Activated B cell treated with CpG ODN at 0.5 μM for 24 hours (primary cell): ENCODE data around the gene NBAS. TPM values are rescaled to one million over a fixed set of nuclear protein-coding genes. Genes with fewer than 3 reads are reported as not detected.
"Not testable (repeated sequence)": the region's sequence is repeated elsewhere in the genome, so short reads cannot be mapped to it uniquely, and the experiment has no call there.

ENCODE experiments used
- ATAC-seq: fragments of 200-7000 bp; cut with Tn5 transposase; one replicate; pipeline ENCODE4 v1.10.0; 2021; ENCODE audit warnings: low read depth, mild to moderate bottlenecking, moderate library complexity
- CTCF ChIA-PET: fragments of 350-600 bp; sonication (Branson Sonifier 250); formaldehyde crosslinking; loops from one replicate; lab custom pipeline; 2021; ENCODE audit warnings: antibody characterized with exemption; lab: Charles Lee
- POLR2A ChIA-PET: fragments of 350-600 bp; sonication (Branson Sonifier 250); formaldehyde crosslinking; loops from one replicate; lab custom pipeline; 2021; ENCODE audit warnings: antibody characterized with exemption; lab: Charles Lee
- DNase-seq: peaks from one replicate; pipeline ENCODE4 v3.0.0; 2022
- H3K27ac Mint-ChIP-seq: one replicate; pipeline ENCODE4 v1.8.0; 2020; ENCODE audit warnings: mixed read lengths
- H3K27me3 Mint-ChIP-seq: one replicate; pipeline ENCODE4 v1.8.0; 2021; ENCODE audit warnings: mixed read lengths
- H3K36me3 Mint-ChIP-seq: one replicate; pipeline ENCODE4 v1.8.0; 2021; ENCODE audit warnings: low read depth, mixed read lengths
- H3K4me1 Mint-ChIP-seq: one replicate; pipeline ENCODE4 v1.8.0; 2021; ENCODE audit warnings: mixed read lengths
- H3K4me3 Mint-ChIP-seq: one replicate; pipeline ENCODE4 v1.8.0; 2020; ENCODE audit warnings: mild to moderate bottlenecking, mixed read lengths
- H3K9me3 Mint-ChIP-seq: one replicate; pipeline ENCODE4 v1.8.0; 2020; ENCODE audit warnings: mixed read lengths
- intact Hi-C: fragments of 100-400 bp; cut with micrococcal nuclease; formaldehyde crosslinking; loops from one replicate; pipeline ENCODE4 v1.15.1; 2024
- total RNA-seq: library from RNA; stranded (reverse); gene quantifications from 2 replicates; pipeline ENCODE4 v1.2.3, GENCODE V29; 2022
- TF ChIP-seq, protein P1 (sequence below): fragments of 200-600 bp; IDR thresholded peaks from one replicate; pipeline ENCODE4 v1.8.0; 2022; ENCODE audit warnings: antibody characterized with exemption, mild to moderate bottlenecking

NBAS gene
- total RNA-seq, 1 donor from 2014 or later, result 40.1 TPM

DNA sequence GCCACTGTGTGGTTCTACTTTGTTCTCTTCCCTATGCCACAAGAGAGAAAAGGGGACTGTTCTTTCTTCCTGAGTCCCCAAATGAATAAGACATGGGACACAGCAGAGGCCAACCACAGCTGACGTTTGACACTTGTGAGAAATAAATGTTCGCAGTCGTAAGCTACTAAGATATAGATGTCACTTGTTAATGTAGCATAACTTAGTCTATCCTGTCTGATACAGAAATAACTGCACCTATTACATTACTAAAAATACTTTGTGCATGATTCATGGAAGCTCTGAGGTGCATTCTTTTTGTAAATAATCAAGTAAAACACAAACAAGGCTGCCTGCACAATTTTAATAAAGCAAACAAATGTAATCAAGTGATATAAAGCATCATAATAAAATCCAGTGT lies 148.8 kb downstream of the NBAS start:
- Mint-ChIP-seq H3K27me3 (no peaks in the 10 kb centered on the region), H3K4me3 (no peak overlapping the region), H3K27ac (no peak overlapping the region), H3K4me1 (no peaks in the 10 kb centered on the region), H3K36me3 (peaks cover 56% of the 10 kb centered on the region), H3K9me3 (no peaks in the 10 kb centered on the region)
- intact Hi-C loops, result no loop called here
- ATAC-seq (no peak), DNase-seq (no peak)
- TF ChIP-seq, protein P1, sequence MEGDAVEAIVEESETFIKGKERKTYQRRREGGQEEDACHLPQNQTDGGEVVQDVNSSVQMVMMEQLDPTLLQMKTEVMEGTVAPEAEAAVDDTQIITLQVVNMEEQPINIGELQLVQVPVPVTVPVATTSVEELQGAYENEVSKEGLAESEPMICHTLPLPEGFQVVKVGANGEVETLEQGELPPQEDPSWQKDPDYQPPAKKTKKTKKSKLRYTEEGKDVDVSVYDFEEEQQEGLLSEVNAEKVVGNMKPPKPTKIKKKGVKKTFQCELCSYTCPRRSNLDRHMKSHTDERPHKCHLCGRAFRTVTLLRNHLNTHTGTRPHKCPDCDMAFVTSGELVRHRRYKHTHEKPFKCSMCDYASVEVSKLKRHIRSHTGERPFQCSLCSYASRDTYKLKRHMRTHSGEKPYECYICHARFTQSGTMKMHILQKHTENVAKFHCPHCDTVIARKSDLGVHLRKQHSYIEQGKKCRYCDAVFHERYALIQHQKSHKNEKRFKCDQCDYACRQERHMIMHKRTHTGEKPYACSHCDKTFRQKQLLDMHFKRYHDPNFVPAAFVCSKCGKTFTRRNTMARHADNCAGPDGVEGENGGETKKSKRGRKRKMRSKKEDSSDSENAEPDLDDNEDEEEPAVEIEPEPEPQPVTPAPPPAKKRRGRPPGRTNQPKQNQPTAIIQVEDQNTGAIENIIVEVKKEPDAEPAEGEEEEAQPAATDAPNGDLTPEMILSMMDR, result no peak
- CTCF ChIA-PET, result no interaction called here
- POLR2A ChIA-PET, result no interaction called here

DNA sequence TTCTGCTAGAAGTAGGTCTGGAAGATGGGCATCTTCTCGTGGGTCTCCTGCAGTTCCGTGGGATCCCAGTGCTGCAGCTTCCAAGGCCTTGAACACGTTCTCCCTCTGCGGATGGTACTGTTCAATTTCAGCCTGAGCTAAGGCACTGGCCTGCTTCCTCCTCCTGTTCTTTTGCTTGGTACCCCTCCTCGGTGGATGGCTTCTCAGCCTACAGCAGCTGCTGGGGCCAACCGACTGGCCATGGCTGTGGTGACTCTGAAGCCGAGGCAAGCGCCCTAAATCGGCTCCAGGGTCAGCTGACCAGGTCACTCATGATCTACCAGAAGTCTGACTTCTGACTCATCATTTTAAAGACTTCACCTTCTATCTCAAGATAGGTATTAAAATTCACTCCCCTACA lies 150.2 kb downstream of the NBAS start:
- ATAC-seq (no peak), DNase-seq (no peak)
- Mint-ChIP-seq H3K9me3 (no peaks in the 10 kb centered on the region), H3K27me3 (no peaks in the 10 kb centered on the region), H3K27ac (no peak overlapping the region), H3K4me3 (no peak overlapping the region), H3K4me1 (no peaks in the 10 kb centered on the region), H3K36me3 (peaks cover 50% of the 10 kb centered on the region)
- ChIA-PET CTCF (no interaction called here), POLR2A (no interaction called here)
- intact Hi-C loops, result no loop called here
- TF ChIP-seq, protein P1, result no peak

DNA sequence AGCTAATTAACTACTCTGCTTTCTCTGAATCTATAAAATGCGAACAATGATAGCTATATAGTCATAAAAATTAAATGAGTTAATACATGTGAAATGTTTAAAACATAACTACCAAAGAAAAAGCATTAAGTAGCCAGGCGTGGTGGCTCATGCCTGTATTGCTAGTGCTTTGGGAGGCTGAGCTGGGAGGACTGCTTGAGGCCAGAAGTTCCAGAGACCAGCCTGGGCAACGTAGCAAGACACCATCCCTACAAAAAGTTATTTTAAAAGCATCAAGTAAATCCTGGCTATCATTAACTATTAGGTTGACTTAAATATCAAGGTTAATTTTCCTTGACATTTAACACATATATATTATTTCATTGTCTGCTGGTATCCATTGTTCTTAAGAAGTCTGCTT lies 152.4 kb downstream of the NBAS start:
- Mint-ChIP-seq H3K4me1 (no peaks in the 10 kb centered on the region), H3K27ac (no peak overlapping the region), H3K4me3 (no peak overlapping the region), H3K9me3 (no peaks in the 10 kb centered on the region), H3K36me3 (peaks cover 50% of the 10 kb centered on the region), H3K27me3 (no peaks in the 10 kb centered on the region)
- CTCF ChIA-PET, result no interaction called here
- DNase-seq, result no peak
- TF ChIP-seq, protein P1, result no peak
- POLR2A ChIA-PET, result no interaction called here
- no peak for ATAC-seq
- intact Hi-C loops, result no loop called here

DNA sequence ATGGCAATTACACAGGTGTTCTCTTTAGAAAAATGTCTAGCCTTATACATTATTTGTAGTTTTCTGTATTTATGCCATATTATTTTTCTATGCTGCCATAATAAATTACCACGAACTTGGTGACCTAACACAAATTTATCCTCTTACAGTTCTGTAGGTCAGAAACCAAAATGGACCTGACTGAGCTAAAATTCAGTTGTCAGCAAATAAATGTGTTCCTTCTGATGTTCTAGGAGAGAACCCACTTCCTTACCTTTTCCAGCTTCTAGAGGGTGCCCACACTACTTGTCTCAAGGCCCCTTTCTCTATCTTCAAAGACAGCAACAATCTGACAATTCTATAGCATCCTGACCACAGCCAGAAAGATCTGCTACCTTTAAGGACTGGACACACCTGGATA lies 153.5 kb downstream of the NBAS start:
- Mint-ChIP-seq H3K27ac (no peak overlapping the region), H3K27me3 (no peaks in the 10 kb centered on the region), H3K9me3 (no peaks in the 10 kb centered on the region), H3K36me3 (peaks cover 39% of the 10 kb centered on the region), H3K4me3 (no peak overlapping the region), H3K4me1 (no peaks in the 10 kb centered on the region)
- ChIA-PET POLR2A (no interaction called here), CTCF (no interaction called here)
- DNase-seq (no peak), ATAC-seq (no peak)
- intact Hi-C loops, result no loop called here
- TF ChIP-seq, protein P1, result no peak

DNA sequence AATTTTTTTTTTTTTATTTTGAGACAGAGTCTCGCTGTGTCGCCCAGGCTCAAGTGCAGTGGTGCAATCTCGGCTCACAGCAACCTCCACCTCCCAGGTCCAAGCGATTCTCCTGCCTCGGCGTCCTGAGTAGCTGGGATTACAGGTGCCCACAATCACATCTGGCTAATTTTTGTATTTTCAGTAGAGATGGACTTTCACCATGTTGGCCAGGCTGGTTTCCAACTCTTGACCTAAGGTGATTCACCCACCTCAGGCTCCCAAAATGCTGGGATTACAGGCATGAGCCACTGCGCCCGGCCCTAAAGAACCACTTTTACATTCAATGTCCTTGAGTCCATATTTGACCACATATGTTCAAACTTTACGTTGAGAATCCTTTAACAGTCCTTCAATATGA lies 156.6 kb downstream of the NBAS start:
- CTCF ChIA-PET, H3K27ac Mint-ChIP-seq, H3K4me3 Mint-ChIP-seq, POLR2A ChIA-PET, H3K4me1 Mint-ChIP-seq, intact Hi-C loops, ATAC-seq, DNase-seq, H3K9me3 Mint-ChIP-seq, H3K27me3 Mint-ChIP-seq: not testable (repeated sequence)
- H3K36me3 Mint-ChIP-seq, result peaks cover 33% of the 10 kb centered on the region

DNA sequence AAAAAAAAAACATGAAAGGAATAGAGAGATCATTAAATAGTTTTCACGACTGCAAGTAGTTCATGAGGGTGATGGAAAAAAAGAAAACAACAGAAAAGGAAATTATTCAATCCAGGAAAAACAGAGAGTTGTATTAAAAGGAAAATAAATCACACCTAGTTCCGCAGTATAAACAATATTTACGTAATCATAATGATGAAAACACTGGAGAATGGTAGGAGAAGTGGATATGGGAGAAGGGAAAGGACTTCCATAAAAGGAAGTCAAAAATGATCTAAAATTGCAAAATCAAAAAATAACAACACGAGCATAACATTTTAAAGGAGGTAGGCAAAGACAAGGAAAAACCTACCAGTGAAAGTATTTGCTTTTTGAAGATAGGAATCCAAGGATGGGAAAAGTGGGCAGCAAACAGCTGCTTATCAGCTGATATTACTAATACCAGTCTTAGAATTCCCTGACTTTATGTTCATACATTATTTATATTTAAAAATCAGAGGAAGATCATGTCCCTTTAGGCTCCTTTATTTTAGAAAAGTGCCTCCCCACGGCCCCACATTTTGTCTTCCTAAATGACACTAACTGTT lies 160.8 kb downstream of the NBAS start:
- DNase-seq (no peak), ATAC-seq (no peak)
- intact Hi-C loops, result no loop called here
- peaks cover 34% of the 10 kb centered on the region for H3K36me3 Mint-ChIP-seq
- no peaks in the 10 kb centered on the region for H3K9me3 Mint-ChIP-seq
- ChIA-PET CTCF (no interaction called here), POLR2A (no interaction called here)
- no peak overlapping the region for H3K27ac Mint-ChIP-seq
- no peak overlapping the region for H3K4me3 Mint-ChIP-seq
- H3K27me3 Mint-ChIP-seq, result no peaks in the 10 kb centered on the region
- no peaks in the 10 kb centered on the region for H3K4me1 Mint-ChIP-seq
- TF ChIP-seq, protein P1, result no peak
